Stimulated activated naive CD8-positive, alpha-beta T cell treated with anti-CD3 and anti-CD28 coated beads, Interleukin-15, Interleukin-2, amounts not matched to agents 100 ng/mL and 50 ng/mL, for 24 hours (primary cell): Measurements from ENCODE around the gene PLEKHS1.
"Not testable (repeated sequence)": the region's sequence is repeated elsewhere in the genome, so short reads cannot be mapped to it uniquely, and the experiment has no call there.

Experiments used
- H3K27ac Mint-ChIP-seq: one replicate; pipeline ENCODE4 v1.8.0; 2021; ENCODE audit warnings: mild to moderate bottlenecking, mixed read lengths
- H3K27me3 Mint-ChIP-seq: one replicate; pipeline ENCODE4 v1.8.0; 2021; ENCODE audit warnings: mixed read lengths
- H3K36me3 Mint-ChIP-seq: one replicate; pipeline ENCODE4 v1.8.0; 2021; ENCODE audit warnings: low read depth, mixed read lengths
- H3K4me1 Mint-ChIP-seq: one replicate; pipeline ENCODE4 v1.8.0; 2021; ENCODE audit warnings: low read depth, mixed read lengths
- H3K4me3 Mint-ChIP-seq: one replicate; pipeline ENCODE4 v1.8.0; 2021; ENCODE audit warnings: mild to moderate bottlenecking, mixed read lengths
- H3K9me3 Mint-ChIP-seq: one replicate; pipeline ENCODE4 v1.8.0; 2021; ENCODE audit warnings: mixed read lengths

The PLEKHS1 gene

GRCh38 chr10:113754768-113755167, 3.3 kb downstream of the PLEKHS1 start:
- no peaks in the 10 kb centered on the region for H3K9me3 Mint-ChIP-seq
- no peak overlapping the region for H3K4me3 Mint-ChIP-seq
- H3K27me3 Mint-ChIP-seq, result peaks cover 26% of the 10 kb centered on the region
- no peaks in the 10 kb centered on the region for H3K4me1 Mint-ChIP-seq
- H3K27ac Mint-ChIP-seq, result no peak overlapping the region
- no peaks in the 10 kb centered on the region for H3K36me3 Mint-ChIP-seq

- no peaks in the 10 kb centered on the region for H3K9me3 Mint-ChIP-seq
- H3K4me1 Mint-ChIP-seq, result no peaks in the 10 kb centered on the region
- no peak overlapping the region for H3K4me3 Mint-ChIP-seq
- no peaks in the 10 kb centered on the region for H3K36me3 Mint-ChIP-seq
- no peak overlapping the region for H3K27ac Mint-ChIP-seq
- peaks cover 30% of the 10 kb centered on the region for H3K27me3 Mint-ChIP-seq
Observed at GRCh38 chr10:113756940-113757543, 5.6 kb downstream of the PLEKHS1 start.

GRCh38 chr10:113762083-113762482, 10.6 kb downstream of the PLEKHS1 start:
- peaks cover 7% of the 10 kb centered on the region for H3K36me3 Mint-ChIP-seq
- peaks cover 12% of the 10 kb centered on the region for H3K9me3 Mint-ChIP-seq
- H3K4me3 Mint-ChIP-seq, result no peak overlapping the region
- H3K27ac Mint-ChIP-seq, result no peak overlapping the region
- H3K4me1 Mint-ChIP-seq, result no peaks in the 10 kb centered on the region
- peaks cover 22% of the 10 kb centered on the region for H3K27me3 Mint-ChIP-seq

GRCh38 chr10:113764582-113764981, 13.1 kb downstream of the PLEKHS1 start:
- H3K27ac Mint-ChIP-seq, result no peak overlapping the region
- peaks cover 7% of the 10 kb centered on the region for H3K36me3 Mint-ChIP-seq
- peaks cover 12% of the 10 kb centered on the region for H3K9me3 Mint-ChIP-seq
- peaks cover 31% of the 10 kb centered on the region for H3K27me3 Mint-ChIP-seq
- H3K4me3 Mint-ChIP-seq, result no peak overlapping the region
- H3K4me1 Mint-ChIP-seq, result no peaks in the 10 kb centered on the region

GRCh38 chr10:113765910-113766309, 14.4 kb downstream of the PLEKHS1 start:
- Mint-ChIP-seq H3K27me3 (peaks cover 40% of the 10 kb centered on the region), H3K4me1 (no peaks in the 10 kb centered on the region), H3K36me3 (peaks cover 7% of the 10 kb centered on the region), H3K27ac (no peak overlapping the region), H3K4me3 (no peak overlapping the region), H3K9me3 (peaks cover 12% of the 10 kb centered on the region)

GRCh38 chr10:113767222-113767621, 15.7 kb downstream of the PLEKHS1 start:
- H3K27ac Mint-ChIP-seq, result no peak overlapping the region
- H3K4me3 Mint-ChIP-seq, result no peak overlapping the region
- peaks cover 12% of the 10 kb centered on the region for H3K9me3 Mint-ChIP-seq
- H3K4me1 Mint-ChIP-seq, result no peaks in the 10 kb centered on the region
- peaks cover 7% of the 10 kb centered on the region for H3K36me3 Mint-ChIP-seq
- peaks cover 43% of the 10 kb centered on the region for H3K27me3 Mint-ChIP-seq

GRCh38 chr10:113770346-113770745, 18.9 kb downstream of the PLEKHS1 start:
- Mint-ChIP-seq H3K9me3 (no peaks in the 10 kb centered on the region), H3K27ac (no peak overlapping the region), H3K4me1 (no peaks in the 10 kb centered on the region), H3K36me3 (no peaks in the 10 kb centered on the region), H3K27me3 (peaks cover 26% of the 10 kb centered on the region), H3K4me3 (no peak overlapping the region)

GRCh38 chr10:113771131-113771530, 19.6 kb downstream of the PLEKHS1 start:
- H3K36me3 Mint-ChIP-seq, H3K4me3 Mint-ChIP-seq, H3K4me1 Mint-ChIP-seq, H3K27ac Mint-ChIP-seq, H3K9me3 Mint-ChIP-seq: not testable (repeated sequence)
- peaks cover 25% of the 10 kb centered on the region for H3K27me3 Mint-ChIP-seq

GRCh38 chr10:113775686-113776294, 24.3 kb downstream of the PLEKHS1 start:
- no peaks in the 10 kb centered on the region for H3K4me1 Mint-ChIP-seq
- H3K27ac Mint-ChIP-seq, result no peak overlapping the region
- H3K36me3 Mint-ChIP-seq, result no peaks in the 10 kb centered on the region
- H3K9me3 Mint-ChIP-seq, result no peaks in the 10 kb centered on the region
- peaks cover 12% of the 10 kb centered on the region for H3K27me3 Mint-ChIP-seq
- no peak overlapping the region for H3K4me3 Mint-ChIP-seq

- Mint-ChIP-seq H3K27ac (no peak overlapping the region), H3K4me3 (no peak overlapping the region), H3K4me1 (no peaks in the 10 kb centered on the region), H3K27me3 (peaks cover 8% of the 10 kb centered on the region), H3K9me3 (no peaks in the 10 kb centered on the region), H3K36me3 (no peaks in the 10 kb centered on the region)
Observed at GRCh38 chr10:113776553-113776952, 25.1 kb downstream of the PLEKHS1 start.

- H3K36me3 Mint-ChIP-seq, result no peaks in the 10 kb centered on the region
- H3K27ac Mint-ChIP-seq, result no peak overlapping the region
- no peak overlapping the region for H3K4me3 Mint-ChIP-seq
- peaks cover 11% of the 10 kb centered on the region for H3K27me3 Mint-ChIP-seq
- no peaks in the 10 kb centered on the region for H3K9me3 Mint-ChIP-seq
- no peaks in the 10 kb centered on the region for H3K4me1 Mint-ChIP-seq
Observed at GRCh38 chr10:113780681-113781250, 29.3 kb downstream of the PLEKHS1 start.

- H3K27me3 Mint-ChIP-seq, result peaks cover 11% of the 10 kb centered on the region
- no peaks in the 10 kb centered on the region for H3K9me3 Mint-ChIP-seq
- H3K4me3 Mint-ChIP-seq, result no peak overlapping the region
- no peaks in the 10 kb centered on the region for H3K36me3 Mint-ChIP-seq
- no peak overlapping the region for H3K27ac Mint-ChIP-seq
- no peaks in the 10 kb centered on the region for H3K4me1 Mint-ChIP-seq
Observed at GRCh38 chr10:113782367-113782766, 30.9 kb downstream of the PLEKHS1 start.

GRCh38 chr10:113782986-113783704, 31.7 kb downstream of the PLEKHS1 start:
- H3K36me3 Mint-ChIP-seq, result no peaks in the 10 kb centered on the region
- peaks cover 11% of the 10 kb centered on the region for H3K27me3 Mint-ChIP-seq
- no peak overlapping the region for H3K27ac Mint-ChIP-seq
- no peak overlapping the region for H3K4me3 Mint-ChIP-seq
- no peaks in the 10 kb centered on the region for H3K4me1 Mint-ChIP-seq
- no peaks in the 10 kb centered on the region for H3K9me3 Mint-ChIP-seq

GRCh38 chr10:113788604-113789083, 37.2 kb downstream of the PLEKHS1 start:
- Mint-ChIP-seq H3K4me1 (no peaks in the 10 kb centered on the region), H3K9me3 (no peaks in the 10 kb centered on the region), H3K27ac (no peak overlapping the region), H3K36me3 (no peaks in the 10 kb centered on the region), H3K27me3 (peaks cover 9% of the 10 kb centered on the region), H3K4me3 (no peak overlapping the region)

- Mint-ChIP-seq H3K27ac (no peak overlapping the region), H3K4me1 (no peaks in the 10 kb centered on the region), H3K36me3 (no peaks in the 10 kb centered on the region), H3K4me3 (no peak overlapping the region), H3K27me3 (peaks cover 31% of the 10 kb centered on the region), H3K9me3 (no peaks in the 10 kb centered on the region)
Observed at GRCh38 chr10:113791691-113792090, 40.2 kb downstream of the PLEKHS1 start.
